Measurements from ENCODE around the gene CFHR2.
"Not testable (repeated sequence)": the region's sequence is repeated elsewhere in the genome, so short reads cannot be mapped to it uniquely, and the experiment has no call there.

DNA sequence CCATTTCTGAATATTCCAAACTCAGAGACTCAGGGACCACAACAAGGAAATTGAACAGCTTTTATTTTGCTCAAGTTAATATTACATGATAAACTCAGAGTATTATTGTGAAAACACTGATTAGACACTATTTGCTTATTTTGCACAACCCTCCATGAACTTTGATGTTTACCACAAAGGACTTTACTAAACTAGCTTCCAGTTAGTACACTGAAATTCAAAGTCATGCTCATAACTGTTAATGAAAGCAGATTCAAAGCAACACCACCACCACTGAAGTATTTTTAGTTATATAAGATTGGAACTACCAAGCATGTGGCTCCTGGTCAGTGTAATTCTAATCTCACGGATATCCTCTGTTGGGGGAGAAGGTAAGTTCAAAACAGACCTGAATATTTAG, at the start of gene CFHR2:
- TF ChIP-seq GATA2, GATA3 (IDR thresholded peaks at IDR 0.05; ENCODE audit: low read depth, low read length): not testable (repeated sequence)
